GM18909 (cell line): ENCODE results near the gene FER.
"Not testable (repeated sequence)": the region's sequence is repeated elsewhere in the genome, so short reads cannot be mapped to it uniquely, and the experiment has no call there.

Source experiments
- ATAC-seq: cut with Tn5 transposase; IDR thresholded peaks from one replicate; pipeline ENCODE4 v1.9.1; 2021; ENCODE audit warnings: mild to moderate bottlenecking; ENCODE audit not compliant: unreplicated experiment, poor library complexity

FER gene

DNA sequence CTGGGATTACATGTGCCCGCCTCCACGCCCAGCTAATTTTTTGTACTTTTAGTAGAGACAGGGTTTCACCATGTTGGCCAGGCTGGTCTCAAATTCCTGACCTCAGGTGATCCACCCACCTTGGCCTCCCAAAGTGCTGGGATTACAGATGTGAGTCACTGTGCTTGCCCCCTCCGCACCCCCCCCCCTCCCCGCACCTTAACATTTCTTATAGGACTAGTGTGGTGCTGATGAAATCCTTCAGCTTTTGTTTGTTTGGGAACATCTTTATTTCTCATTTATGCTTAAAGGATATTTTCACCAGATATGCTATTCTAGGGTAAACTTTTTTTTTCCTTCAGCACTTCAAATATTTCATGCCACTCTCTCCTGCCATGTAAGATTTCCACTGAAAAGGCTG, 46.7 kb downstream of the FER start:
- not testable (repeated sequence) for ATAC-seq

DNA sequence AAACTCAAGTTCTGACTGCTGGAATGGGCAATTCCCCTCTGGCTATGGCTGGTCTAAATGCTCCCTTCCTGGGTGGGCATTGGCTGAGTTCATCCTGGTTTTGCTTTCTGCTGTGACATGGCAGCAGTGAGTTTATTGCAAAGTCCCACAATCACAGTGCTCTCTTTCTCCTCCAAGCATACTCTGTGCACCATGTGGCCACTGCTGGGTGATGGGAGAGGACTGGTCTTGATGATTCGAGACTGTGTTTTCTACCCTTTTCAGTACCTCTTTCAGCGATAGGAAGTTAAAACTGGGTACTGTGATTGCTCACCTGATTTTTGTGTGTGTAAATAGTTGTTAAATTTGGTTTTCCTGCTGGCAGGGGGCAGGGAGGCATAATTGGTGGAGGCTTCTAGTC, 49.7 kb downstream of the FER start:
- no peak for ATAC-seq

GRCh38 chr5:108797986-108798385, 50.3 kb downstream of the FER start:
- no peak for ATAC-seq

DNA sequence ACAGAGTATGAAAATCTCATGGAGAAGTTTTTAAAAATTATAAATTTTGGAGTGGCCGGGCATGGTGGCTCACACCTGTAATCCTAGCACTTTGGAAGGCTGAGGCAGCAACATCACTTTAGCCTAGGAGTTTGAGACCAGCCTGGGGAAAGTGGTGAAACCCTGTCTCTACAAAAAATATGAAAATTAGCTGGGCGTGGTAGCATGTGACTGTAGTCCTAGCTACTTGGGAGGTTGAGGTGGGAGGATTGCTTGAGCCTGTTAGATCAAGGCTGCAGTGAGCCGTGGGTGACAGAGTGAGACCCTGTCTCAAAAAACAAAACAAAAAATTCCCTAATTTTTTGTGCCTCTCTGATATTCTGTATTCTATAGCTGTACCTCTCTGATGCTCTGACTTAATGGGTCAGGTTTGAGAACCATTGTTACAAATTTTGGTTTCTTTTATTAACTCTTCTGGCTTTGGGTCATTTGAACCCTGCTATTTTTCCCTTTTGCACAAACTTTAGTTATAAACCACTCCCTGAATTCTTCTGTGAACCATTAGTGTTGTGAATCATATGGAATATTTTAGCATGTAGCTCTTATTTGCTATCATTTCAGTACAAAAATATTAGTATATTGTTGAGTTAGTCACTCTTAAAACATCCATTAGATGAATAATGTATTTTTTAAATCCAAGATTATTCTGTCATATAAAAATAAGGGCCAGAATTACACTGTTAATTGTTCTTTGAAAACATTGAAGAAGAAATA, 51.0 kb downstream of the FER start:
- ATAC-seq: no peak

DNA sequence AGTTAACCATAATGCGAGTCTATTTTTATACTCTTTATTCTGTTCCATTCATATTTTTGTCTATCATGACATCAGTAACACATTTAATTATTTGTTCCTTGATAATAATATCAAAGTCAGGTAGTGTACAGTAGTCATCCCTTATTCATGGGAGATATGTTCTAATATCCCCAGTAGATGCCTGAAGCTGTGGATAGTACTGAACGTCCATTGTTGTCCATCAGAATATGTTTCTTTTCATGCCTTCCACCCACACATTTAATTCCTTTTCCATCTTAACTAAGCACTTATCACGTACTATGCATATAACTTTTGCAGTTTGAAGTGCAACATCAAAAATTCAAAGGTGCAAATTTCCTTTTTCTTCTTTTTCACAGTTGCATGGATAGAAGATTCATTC, 53.6 kb downstream of the FER start:
- ATAC-seq: no peak

GRCh38 chr5:108801776-108802175, 54.1 kb downstream of the FER start:
- no peak for ATAC-seq

GRCh38 chr5:108810717-108811116, 63.0 kb downstream of the FER start:
- ATAC-seq: no peak

- no peak for ATAC-seq
Measured at GRCh38 chr5:108813673-108814072, 66.0 kb downstream of the FER start.

DNA sequence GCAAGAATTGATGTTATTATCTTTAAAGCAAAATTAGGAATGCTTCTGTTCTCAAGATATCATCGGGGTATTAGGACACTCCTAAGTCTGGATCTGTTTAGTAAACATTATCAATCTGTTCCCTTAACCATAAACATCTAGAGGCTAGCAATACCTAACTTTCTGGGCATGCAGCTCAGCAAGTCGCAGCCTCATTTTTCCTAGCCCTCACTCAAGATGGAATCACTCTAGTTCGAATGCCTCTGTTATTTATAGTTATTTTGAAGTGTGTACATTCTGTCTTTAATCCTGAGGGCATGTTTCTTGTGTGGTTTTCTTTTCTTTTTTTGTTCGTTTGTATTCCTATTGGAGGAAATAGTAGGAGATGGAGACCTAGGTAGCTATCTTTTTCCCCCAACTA, 66.9 kb downstream of the FER start:
- ATAC-seq: no peak

DNA sequence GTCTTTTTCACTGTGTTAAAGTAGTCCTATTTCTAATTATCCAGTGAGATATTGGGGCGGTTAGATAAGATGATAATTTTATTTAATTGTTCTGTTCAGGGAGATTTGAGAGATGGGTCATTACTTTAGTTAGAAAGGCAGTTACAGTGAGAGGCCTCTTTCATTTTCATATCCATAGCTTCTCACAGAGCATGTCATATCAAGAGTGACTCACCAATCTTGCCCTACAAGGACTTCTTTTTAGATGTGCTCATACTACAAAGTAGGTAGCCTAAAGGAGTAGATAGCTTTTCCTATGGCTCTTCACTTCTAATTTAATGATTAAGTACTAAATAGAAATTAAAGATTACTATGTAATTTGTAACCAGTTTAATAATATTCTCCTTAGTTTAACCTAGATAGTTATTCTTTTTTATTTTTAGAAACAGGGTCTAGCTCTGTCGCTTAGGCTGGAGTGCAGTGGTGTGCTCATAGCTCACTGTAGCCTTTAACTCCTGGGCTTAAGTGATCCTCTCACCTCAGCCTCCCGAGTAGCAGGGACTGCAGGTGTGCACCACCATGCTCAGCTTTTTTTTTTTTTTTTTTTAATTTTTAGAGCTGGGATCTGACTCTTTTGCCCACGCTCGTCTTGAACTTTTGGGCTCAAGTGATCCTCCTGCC, 71.0 kb downstream of the FER start:
- ATAC-seq: peak; percentile 99

GRCh38 chr5:108820983-108821382, 73.3 kb downstream of the FER start:
- ATAC-seq: no peak

DNA sequence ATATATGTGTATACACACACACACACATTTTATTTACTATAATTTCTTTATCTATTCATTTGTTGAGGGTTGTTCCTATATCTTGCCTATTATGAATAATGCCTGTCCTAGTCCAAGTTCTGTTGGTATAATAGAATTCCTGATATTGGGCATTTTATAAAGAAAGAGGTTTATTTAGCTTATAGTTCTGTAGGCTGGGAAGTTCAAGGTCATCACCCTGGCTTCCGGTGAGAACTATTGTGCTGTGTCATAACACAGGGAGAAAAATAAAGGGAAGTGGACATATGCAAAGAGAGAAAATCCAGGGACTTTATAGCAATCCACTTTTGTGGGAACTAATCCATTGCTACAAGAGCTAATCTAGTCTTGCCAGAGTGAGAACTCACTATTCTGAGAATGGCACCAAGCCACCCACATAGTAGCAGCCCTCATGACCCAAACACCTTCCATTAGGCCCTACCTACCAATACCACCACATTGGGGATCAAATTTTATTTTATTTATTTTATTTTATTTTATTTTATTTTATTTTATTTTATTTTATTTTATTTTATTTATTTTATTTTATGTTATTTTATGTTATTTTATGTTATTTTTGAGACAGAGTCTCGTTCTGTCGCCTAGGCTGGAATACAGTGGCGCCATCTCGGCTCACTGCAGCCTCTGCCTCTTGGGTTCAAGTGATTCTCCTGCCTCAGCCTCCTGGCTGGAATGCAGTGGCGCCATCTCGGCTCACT, 74.7 kb downstream of the FER start:
- no peak for ATAC-seq

- ATAC-seq: no peak
Measured at GRCh38 chr5:108827131-108827530, 79.4 kb downstream of the FER start.

- no peak for ATAC-seq
Measured at GRCh38 chr5:108830705-108831276, 83.1 kb downstream of the FER start.

DNA sequence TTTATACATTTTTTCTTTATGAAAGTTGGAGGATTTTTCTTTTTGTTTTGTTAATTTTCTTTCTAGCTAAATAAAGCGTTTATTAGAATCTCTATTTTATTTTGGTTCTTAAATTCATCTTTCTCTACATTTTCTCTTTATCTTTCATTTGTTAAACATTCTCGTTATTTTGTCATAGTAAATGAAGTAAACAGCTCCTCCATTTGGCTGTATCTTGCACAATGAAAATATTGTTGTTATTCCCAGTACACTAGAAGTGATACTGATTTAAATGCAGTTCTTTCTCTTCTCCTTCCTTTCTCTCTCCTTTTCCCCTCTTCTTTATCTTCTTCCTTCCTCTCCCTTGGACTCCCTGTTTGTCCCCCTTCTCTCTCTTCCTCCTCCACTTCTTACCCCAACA, 88.8 kb downstream of the FER start:
- ATAC-seq: no peak

GRCh38 chr5:108842260-108842941, 94.7 kb downstream of the FER start:
- ATAC-seq: not testable (repeated sequence)

GRCh38 chr5:108851129-108851528, 103.4 kb downstream of the FER start:
- not testable (repeated sequence) for ATAC-seq

GRCh38 chr5:108857905-108858304, 110.2 kb downstream of the FER start:
- ATAC-seq: peak; percentile 44

GRCh38 chr5:108858959-108859358, 111.3 kb downstream of the FER start:
- peak; percentile 97 for ATAC-seq

GRCh38 chr5:108862211-108862610, 114.5 kb downstream of the FER start:
- no peak for ATAC-seq
